DND-41 (cell line): ENCODE data around the gene AHCYL2.

Experiments
- EZH2 ChIP-seq: IDR thresholded peaks from 3 replicates; pipeline ENCODE4 v1.6.1; 2012; ENCODE audit warnings: borderline replicate concordance, low read depth, mild to moderate bottlenecking, moderate library complexity, low read length, inconsistent platforms; ENCODE audit not compliant: severe bottlenecking
- TF ChIP-seq, protein P1 (sequence below): IDR thresholded peaks from 2 replicates; pipeline ENCODE4 v1.5.1; 2012; ENCODE audit warnings: borderline replicate concordance, low read length, moderate library complexity, mild to moderate bottlenecking; ENCODE audit not compliant: poor library complexity, severe bottlenecking; ENCODE audit errors: extremely low read depth

DNA sequence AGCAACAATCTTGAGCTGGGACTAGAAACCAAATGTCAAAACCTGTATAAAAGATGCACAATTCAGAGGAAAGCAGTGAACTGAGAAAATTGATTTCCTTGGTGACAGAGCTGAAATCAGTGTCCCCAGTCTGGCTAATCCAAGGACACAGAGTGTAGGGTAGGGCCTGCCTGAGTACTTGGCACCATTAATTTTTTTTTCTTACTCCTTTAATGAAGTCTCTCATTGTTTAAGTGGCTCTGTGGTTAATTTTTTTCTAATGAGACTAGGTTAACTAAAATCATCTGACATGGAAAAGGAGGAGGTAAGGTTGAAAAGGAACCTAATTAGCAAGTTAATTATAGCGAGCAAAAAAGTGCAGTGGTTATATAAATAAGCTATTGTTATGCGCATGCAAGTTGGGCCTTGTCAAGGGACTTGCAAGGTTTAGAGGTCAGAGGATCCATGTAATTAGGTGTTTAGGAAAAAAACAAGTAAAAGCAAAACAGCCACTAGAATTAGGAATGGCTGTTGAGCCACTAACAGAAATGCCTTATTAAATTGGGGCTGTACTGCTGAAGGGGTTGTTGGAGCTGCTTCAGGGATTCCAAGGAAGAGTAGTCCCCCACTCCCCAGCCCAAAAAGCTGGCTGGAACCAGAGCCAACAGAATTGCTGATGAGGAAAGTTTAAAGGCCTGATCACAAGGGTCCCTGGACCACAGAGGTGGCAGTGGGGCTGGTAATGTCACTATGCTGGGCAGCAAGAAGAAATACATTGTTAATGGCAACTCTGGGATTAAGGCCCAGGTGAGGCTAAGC, 150.5 kb downstream of the AHCYL2 start:
- TF ChIP-seq, protein P1, sequence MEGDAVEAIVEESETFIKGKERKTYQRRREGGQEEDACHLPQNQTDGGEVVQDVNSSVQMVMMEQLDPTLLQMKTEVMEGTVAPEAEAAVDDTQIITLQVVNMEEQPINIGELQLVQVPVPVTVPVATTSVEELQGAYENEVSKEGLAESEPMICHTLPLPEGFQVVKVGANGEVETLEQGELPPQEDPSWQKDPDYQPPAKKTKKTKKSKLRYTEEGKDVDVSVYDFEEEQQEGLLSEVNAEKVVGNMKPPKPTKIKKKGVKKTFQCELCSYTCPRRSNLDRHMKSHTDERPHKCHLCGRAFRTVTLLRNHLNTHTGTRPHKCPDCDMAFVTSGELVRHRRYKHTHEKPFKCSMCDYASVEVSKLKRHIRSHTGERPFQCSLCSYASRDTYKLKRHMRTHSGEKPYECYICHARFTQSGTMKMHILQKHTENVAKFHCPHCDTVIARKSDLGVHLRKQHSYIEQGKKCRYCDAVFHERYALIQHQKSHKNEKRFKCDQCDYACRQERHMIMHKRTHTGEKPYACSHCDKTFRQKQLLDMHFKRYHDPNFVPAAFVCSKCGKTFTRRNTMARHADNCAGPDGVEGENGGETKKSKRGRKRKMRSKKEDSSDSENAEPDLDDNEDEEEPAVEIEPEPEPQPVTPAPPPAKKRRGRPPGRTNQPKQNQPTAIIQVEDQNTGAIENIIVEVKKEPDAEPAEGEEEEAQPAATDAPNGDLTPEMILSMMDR, result no peak
- no peak for TF ChIP-seq EZH2
